HG02840 (cell line): ENCODE measurements around the gene RNF6.
A peak's percentile ranks its signal among the peaks of the same experiment; 100 is the strongest.

Experiments
- ATAC-seq: cut with Tn5 transposase; IDR thresholded peaks from one replicate; pipeline ENCODE4 v1.9.1; 2021; ENCODE audit warnings: mild to moderate bottlenecking, moderate library complexity, moderate number of reproducible peaks; ENCODE audit not compliant: unreplicated experiment, low FRiP score

Gene RNF6

DNA sequence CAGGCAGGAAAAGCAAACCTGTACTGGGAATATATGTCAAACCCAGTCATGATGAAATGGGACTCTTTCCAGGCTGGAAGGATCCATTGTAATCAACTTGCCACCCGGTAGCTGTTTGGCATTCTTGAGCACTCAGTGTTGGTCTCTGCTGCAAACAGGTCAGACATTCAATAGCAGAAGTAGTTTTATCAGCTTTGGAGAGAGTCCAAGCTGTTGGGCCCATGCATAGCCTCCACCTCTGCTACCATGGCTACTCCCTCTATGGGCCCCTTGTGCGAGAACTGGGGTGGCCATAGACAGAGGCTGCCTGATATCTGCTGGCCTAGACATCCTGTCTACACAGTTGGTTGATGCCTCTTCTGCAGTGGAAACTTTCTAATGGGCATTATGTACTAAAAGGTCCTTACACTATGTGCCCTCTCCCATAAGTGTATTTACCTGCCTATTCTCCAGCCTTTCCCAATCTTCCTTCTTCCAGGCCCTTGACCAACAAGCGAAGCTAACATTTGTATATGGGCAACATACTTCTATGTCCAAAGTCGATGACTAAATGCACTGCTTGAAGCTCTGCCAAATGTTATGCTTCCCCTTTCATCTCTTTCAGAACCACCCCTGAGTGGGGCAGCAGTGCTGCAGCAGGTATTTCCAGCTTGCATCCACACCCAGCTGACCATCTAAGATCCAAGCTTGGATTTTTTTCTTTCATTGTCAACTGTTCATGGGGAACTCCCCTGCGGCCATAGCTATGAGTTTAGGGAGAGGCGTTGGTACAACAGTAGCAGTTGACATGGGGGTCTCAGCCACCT is 5.3 kb upstream of the RNF6 start:
- ATAC-seq = no peak

DNA sequence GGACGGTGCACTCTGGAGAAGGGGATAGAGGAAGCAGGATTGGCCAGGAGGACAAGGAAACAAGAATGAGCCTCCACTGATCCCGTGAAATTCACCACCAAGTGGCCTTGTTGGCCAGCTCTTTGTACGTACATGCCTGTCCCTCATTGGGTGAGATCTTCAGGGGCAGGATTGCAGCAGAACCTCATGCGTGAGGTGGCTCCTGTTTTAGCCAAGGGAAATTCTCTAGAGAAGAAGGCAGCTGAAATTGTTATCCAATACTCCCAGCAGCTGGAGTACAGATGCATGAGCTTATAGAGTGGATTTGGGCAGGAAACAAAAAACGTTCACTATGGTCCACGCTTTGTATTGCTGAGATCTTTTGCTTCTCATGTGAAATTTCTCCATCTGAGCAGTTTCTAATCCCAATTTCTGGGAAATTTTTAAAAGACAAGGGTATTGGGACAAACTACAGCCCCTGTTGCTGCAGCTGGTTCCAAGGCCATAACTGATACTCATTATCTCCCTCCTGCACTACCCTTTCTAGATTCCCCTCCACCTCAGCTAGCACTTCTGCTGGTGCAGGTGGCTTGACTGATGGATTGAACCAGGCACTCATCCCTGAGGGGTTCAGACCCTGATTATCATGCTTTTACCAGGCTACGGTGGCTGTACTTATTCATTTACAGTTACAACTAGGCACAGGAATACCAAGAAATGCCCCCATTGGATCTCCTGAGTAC is 3.9 kb upstream of the RNF6 start:
- ATAC-seq = no peak

DNA sequence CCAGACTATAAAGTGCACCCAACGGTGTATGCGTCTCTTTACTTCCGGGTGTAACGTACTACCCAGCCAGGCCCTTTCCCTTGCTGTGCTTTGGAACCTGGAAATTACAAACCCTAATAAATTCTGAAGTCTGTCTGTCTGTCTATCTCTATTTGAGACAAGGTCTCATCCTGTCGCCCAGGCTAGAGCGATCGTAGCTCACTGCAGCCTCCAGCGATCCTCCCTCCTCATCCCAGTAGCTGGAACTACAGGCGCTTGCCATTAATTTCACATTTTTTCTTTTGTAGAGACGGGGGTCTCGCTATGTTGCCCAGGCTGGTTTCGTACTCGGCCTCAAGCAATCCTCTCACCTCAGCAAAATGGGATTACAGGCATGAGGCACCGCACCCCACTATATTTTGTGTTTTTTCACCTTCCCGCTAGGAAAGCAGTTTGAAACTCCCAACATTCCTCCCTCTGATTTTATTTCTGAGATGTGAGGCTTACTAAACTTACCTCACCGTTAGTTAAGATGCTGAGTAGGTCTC is 469 bp upstream of the RNF6 start:
- ATAC-seq = peak; percentile 56

DNA sequence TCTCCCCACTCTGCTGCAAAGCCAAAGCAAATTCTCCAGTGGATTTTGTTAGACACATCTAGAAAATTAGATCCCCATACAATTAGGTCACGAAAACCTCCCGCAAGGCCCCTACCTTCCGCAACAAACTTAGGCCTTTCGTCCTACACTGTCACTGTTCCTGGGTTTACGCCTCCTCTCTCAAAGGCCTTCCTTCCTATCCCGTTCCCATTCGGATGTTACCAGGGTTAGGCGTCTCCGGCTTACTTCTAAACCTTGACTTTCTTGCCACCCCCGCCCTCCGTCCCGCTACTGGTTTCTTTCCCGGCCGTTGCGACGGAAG is 754 bp downstream of the RNF6 start:
- peak; percentile 18 for ATAC-seq

DNA sequence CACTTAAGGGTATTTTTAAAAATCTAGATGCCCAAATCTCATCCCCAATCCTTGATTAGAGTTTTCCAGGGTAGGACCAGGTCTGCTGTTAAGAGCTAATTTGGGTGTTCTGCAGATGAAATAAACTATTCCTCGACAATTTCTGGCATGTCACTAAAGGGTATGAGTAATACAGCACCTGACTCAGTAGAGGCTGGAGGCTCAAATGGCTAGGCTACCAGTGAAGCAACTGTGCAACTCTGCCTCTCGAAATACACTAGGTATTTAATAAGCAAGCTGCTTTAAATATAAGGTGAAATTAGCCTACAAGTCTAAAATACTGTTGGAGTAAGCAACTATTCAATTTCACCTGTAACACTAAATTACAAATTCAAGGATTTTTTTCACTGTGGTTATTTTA is 1.5 kb downstream of the RNF6 start:
- no peak for ATAC-seq

DNA sequence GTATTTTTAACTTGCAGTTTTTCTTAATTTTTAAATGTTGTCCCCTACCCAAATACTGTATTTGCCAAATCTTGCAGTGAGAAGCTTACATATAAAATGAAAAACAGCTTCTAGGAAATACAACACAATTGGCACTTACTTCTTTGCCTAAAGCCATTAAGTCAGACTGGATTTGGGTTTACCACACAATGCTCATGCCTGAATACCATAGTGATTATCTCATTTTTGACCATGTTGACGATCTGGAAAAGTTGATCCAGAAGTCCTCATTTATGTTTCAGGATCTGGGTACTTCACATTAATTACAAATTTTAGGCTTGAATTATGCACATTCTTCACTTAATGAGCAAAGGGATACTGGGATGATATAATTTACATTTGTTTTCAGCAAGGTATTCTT is 2.4 kb downstream of the RNF6 start:
- no peak for ATAC-seq

DNA sequence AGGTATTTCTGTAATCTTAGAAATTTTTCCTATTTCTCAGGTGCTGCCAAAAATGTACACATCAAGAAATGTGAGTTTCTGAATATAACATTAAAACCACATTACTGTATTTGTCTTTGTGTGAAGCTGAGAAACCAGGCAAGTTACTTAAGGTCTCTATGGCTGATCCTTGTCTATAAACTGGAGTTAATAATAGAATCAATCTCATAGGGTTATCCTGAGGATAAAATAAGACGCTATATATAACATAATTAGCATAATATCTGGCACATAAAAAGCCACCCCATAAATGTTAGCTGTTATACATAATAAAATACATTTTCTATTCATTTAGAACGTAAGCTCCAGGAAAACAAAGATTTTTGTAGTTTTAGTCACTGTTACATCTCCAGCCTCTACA is 6.1 kb downstream of the RNF6 start:
- ATAC-seq = no peak

DNA sequence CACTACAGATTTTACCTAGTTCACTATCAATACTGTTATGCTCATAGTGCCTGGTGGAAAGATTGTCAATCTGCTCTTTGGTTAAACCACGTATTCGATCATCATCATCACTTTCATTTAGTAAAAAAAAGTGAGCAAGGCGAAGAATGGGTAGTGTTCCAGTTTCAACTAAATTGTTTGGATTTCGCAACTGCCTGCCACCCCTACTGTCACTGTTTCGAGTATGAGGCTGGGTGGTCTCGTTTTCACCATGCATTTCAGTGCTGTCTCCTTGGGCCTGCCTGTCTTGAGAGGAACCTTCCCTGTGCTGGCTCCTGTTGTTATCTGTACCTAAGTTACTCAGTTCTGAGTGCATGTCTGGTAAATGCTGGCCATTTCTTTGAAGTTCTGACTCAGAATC is 8.1 kb downstream of the RNF6 start:
- no peak for ATAC-seq

DNA sequence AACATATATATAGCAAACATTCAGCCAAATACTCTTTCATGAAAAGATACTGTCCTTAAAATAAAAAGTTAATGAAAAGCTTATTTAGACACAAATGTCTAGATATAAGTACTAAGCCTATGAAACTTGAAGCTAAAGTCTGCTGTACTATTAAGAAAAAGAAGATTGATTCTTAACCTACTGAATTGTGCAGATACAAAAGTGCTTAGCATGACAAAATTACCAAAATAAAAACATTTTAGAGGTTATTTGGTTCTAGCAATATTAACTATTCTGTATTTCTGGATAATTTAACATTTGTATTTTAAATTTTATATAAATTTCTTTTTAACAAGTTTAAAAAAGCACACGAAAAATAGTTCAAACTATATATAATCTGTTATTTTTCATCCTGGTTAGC is 8.8 kb downstream of the RNF6 start:
- ATAC-seq = no peak

DNA sequence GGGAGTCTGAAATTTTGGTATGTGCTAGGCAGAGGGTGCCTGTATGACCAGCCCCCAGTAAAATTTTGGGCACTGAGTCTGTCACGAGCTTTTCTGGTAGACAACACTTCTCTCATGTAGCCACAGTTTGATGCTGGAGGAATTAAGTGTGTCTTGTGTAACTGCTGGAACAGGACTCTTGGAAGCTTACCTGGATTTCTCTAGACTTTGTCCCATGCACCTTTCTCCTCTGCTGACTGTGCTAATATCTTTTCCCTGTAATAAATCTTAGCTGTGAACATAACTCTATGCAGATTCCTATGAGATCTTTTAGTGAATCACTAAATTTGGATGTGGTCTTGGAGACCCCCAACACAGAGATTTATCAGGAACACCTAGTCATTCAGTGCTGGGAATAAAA is 13.8 kb downstream of the RNF6 start:
- ATAC-seq = no peak

DNA sequence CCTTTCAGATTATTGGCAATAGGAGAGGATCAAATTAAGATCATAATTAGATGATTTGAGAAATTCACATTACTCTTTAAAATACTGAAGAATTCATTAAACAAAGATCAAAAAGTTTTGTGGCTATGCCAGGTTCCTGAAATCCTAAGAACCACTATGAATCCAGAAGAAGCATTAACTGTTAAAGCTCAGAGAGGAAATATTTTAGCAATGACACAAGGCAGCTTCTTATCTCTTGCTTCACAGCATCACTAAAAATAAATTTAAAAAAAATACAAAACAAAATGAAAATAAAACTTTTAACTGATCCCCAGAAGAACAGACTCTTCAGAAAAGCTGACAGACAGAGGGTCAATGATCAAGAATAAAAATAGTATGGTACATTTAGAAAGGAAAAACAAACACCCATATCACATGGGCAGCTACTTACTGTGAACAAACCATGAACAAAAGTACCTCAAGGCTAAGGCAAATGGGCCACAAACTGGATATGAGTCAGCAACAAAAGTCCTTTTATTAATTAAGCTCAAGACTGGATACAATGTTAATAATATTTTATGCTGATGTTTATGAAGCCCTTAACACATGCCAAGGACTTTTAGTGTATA is 19.6 kb downstream of the RNF6 start:
- no peak for ATAC-seq

DNA sequence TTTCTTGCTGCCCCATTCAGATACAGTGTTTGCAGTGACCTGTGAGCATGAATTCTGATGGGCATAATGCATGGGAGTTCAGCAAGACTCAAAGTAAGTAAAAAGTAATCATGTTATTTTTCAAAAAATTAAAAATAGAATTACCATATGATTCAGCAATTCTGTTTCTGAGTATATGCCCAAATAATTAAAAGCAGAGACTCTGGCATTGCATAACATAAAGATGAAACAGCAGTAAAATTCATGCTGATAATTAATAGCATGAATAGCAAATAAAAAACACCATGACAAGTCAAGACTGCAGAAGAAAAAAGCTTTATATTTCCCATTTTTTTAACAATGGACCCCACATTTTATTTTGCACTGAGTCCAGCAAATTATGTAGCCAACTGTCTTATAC is 21.3 kb downstream of the RNF6 start:
- no peak for ATAC-seq

DNA sequence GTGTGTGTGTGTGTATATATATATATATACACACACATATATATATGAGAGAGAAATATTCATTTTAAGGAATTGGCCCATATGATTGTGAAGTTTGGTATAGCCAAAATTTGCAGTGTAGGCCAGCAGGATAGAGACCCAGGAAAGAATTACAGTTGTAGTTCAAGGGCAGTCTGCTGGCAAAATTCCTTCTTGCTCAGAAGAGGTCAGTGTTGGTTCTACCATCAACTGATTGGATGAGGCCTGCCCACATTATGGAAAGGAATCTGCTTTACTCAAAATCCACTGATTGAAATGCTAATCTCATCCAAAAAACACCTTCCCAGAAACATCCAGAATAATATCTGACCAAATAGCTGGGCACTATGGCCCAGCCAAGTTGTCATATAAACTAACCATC is 24.0 kb downstream of the RNF6 start:
- ATAC-seq = no peak

DNA sequence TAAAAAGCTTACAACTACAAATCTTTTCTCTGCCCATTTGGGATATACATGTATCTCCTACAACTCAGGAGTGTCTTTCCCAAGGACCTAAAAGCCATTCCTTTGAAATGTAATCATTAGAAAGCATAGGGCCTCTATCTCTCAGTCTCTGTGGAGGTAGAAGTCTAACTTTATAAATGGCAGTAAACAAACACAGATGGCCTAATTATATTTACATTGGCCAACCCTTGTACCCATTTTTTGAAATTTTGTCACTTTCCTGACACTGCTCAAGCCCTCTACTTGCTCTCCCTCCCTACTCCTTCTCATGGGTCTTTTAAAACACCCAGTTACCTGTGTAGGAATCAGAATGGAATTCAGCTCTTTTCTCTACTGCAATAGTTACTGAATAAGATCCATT is 24.8 kb downstream of the RNF6 start:
- no peak for ATAC-seq

DNA sequence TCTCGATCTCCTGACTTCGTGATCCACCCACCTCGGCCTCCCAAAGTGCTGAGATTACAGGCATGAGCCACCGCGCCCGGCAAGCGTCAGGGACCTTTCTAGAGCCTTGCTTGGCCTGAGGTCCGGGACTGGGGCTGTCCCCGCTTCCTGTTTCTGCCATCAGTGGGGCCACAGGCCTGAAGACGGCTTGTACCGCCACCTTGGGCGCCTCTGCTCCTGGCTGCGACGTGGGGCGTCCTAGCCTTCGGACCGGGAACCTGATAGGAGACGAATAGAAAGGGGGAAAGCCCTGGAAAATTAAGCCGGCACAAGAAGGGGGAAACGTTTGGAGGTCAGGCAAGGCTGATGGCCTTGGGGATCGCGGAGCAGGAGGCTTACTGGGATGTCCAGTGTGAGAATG is 35.1 kb downstream of the RNF6 start:
- no peak for ATAC-seq

DNA sequence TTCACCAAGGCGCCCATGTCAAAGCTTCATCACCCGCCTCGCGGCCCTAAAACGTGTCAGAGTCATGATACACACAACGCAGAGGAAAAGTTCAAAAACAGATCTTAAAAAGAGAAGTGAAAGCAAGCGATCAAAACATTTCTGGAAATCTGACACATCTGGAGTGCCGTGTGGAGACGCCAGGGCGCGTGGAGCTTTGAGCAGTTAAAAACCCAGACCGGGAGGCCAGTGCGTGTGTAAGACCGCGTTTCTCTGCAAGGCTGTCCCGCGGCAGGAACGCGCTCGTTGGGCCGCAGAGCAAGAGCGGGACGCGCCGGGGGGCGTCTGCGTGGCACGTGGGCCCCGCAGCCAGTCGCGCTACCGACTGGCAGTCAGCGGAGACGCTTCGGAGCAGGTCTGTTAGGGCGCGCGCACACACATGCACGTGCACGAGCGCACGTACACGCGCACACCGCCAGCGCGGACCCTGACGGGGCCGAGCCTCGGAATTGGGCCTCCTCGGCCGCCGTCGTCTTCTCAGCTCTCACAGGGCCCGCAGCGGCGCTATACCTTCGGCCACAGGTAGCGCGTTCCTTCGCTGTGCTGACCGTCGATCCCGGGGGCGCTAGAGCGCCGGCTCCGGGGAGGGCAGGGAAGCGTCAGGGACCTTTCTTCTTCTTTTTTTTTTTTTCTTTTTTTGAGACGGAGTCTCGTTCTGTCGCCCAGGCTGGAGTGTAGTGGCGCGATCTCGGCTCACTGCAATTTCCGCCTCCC is 35.8 kb downstream of the RNF6 start:
- ATAC-seq = peak; percentile 84

DNA sequence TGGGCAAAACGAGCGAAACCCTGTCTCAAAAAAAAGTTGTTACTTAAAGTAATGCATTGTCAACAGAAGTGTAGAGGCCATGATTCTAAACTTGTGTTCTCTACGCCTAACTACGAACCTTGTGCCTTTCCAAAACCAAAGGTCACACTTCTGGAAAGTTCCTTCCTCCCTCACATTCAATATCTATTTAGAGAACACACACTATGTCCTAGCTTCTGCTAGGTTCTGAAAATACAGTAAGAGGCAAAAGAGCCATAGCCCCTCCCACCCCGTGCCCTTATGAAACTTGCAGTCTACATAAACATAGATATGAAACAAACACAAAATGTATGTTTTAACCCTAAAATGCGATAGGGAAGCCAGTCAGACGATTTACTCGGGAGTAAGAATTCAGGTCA is 36.4 kb downstream of the RNF6 start:
- ATAC-seq = peak; percentile 4

DNA sequence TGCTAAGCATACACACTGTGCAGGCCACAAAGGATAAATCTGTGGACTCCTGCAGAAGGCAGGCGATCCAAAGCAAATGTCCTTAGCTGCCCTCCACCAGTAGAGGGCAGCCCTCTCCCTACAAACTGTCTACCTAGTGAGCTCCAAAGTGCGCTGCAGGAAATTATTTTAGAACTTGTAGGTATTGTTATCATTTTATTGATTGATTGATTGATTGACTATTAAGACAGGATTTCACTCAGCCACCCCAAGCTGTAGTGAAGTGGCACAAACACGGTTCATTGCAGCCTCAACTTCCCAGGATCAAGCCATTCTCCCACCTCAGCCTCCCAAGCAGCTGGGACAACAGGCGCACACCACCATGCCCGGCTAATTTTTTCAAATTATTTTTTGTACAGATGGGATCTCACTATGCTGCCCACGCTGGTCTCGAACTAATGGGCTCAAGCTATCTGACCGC is 37.3 kb downstream of the RNF6 start:
- no peak for ATAC-seq

DNA sequence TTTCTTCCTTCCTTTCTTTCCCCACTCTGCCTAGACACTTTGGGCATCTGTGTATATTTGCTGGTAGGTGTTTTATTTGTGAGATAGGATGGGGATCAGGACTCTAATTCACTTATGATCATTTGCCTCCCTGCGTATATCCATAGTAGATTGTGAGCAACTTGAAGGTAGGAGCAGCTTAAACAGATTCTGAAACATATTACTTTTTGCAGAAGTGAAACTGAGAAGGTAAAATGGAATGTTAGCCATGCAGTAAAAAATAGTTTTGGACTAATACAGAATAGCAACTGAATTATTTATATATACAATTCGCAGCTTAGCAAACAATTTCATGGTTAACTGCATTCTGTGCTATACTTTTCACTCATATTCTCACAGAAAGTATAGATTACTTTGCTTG is 38.7 kb downstream of the RNF6 start:
- no peak for ATAC-seq

DNA sequence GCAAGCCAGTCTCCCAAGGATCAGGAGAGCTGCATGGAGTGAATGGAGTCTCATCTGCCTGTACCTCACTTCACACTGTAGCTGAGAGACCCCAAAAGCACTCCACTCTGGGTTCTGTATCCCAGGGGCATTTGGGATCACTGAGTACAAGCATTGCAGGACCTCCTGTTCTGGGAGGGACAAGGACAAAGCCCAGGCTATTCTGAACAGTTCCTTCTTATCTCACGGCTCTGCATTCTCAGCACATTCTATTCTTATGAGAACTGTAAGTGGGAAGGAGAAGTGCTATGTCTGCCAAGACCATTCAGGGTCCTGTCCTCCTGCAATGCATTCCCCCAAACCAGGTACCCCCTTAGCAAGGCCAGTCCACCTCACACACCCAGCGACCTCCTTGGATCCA is 42.8 kb downstream of the RNF6 start:
- no peak for ATAC-seq

DNA sequence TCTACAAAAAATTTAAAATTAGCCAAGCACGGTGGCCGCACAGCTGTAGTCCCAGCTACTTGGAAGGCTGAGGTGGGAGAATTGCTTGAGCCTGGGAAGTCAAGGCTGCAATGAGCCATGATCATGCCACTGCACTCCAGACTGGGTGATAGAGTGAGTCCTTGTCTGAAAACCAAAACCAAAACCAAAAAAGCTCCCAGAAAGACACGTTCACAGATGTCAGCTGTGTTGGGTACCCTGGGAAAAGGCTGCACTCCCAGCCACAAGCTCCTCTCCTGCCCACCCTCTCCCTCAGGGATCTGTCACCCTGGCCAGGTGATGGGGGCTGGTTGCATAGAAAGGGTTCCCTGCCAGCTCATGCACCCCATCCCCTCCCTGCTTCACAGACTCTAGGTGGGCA is 53.3 kb downstream of the RNF6 start:
- ATAC-seq = no peak
